Stimulated activated CD8-positive, alpha-beta memory T cell treated with anti-CD3 and anti-CD28 coated beads, Interleukin-7, amount 100 ng/mL, for 24 hours (primary cell): ENCODE data around the gene JAM3.
"Not testable (repeated sequence)": the region's sequence is repeated elsewhere in the genome, so short reads cannot be mapped to it uniquely, and the experiment has no call there.

Experiments used
- DNase-seq: peaks from one replicate; pipeline ENCODE4 v3.0.0-alpha.2; 2020; ENCODE audit warnings: low read depth

JAM3 gene

GRCh38 chr11:134062265-134063123, 6.4 kb upstream of the JAM3 start:
- DNase-seq, result no peak

DNA sequence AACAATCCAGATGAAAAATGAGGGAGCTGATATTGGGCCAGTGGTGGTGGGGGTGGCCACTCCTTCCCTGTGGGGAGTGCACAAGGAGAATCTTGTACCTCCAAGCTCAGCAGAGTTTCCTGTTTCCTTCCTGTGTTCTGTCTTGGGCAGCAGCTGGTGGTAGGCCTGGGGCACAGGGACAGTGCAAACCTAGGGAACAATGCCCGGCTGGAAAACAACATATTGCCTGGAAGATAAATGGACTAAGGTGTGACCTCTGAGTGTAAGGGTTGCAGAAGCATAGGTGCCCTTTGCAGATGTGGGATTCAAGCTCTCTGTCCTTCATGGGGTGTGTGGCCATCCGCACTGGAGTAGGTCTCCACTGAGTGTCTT, 5.8 kb upstream of the JAM3 start:
- no peak for DNase-seq

DNA sequence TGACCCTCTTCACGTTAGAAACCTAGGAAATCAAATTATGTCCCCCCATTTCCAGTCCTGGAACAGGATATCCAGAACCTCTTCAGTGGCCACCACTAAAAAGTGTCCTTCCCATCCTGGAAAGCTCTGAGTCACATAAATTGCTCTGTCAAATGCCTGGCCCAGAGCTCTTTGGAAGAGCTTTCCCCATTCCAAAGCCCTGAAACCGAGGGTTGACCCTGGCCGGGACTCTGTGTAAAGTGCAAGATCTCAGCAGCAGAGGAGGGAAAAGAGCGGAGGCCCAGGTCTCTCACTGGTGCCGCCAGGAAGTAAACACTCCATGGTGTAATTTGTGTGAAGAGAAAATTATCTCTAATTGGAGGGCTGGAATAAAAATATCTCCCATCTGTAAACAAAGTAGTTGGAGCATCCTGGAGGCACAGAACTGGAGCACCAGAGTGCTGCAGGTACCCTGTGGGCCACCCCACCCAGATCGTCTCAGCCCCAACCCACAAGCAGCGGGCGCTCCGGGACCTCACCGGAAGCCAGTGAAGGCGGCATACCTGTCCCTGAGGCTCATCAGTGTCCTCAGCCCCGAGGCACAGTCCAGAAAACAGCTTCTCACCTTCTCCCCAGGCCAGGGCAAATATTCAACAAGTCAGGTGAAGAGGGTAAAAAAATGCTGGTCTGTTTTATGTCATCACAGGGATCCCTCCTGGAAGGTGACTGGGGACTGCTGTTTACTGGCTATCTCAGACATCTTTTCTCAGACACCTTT, 4.7 kb upstream of the JAM3 start:
- DNase-seq, result no peak

DNA sequence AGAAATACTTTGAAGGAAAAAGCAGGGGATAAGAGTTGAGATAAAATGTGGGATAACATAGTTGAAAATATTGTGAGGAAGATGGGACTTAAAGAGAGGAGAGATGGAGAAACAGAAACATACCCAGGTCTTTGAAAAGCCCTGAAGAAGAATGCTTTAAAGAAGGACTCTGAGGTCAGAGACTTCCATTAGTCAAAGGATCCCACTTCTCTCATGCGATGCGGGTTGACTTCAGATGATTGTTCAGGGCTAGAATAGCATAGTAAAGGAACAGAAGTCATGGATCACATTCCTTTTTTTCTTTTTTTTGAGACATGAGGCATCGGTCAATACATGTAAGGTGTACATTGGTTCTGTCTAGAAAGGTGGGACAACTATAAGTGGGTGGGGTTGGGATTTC, 3.5 kb upstream of the JAM3 start:
- no peak for DNase-seq

DNA sequence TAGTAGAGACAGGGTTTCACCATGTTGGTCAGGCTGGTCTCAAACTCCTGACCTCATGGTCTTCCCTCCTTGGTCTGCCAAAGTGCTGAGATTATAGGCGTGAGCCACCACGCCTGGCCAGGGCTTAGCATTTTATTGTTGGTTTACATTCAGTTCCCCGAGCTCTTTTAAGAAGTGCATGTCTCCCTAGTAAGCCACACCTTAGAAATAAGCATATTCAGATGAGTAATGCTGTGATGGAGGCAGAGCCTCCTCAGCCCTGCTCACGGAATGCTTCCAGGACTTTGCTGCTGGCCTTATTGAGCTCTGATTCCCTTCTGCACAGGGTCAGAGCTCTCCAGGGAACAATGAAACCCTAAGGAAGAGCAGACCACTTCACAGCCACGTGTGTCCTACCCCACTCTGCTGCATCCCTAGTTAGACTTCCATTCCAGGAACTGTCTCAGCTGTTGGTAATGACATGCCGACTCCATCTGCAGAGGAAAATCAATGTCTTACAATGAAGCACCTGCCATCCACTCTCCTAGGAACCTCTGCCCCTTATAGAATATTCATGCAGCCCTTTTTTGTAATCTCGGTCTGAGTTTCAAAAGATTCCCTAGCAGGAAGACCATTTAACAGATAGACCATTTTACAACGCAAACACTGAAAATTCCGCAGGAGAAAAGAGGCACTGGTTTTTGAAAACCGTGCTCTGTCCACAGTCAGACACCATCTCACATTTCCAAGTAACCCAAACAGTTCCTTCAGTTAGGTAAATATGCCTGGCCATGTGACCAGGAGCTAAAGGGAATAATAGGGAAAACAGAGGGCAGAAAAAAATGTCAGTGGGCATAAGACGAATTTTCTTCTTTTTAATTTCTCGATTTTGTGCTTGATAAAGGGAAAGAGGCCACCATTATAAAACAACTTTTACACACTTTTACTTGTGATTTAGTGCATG, 1.7 kb upstream of the JAM3 start:
- DNase-seq, result no peak

- DNase-seq, result no peak
These were observed 812 bp downstream of the JAM3 start for GRCh38 chr11:134069426-134070341.

GRCh38 chr11:134070342-134070845, 1.5 kb downstream of the JAM3 start:
- DNase-seq, result no peak

DNA sequence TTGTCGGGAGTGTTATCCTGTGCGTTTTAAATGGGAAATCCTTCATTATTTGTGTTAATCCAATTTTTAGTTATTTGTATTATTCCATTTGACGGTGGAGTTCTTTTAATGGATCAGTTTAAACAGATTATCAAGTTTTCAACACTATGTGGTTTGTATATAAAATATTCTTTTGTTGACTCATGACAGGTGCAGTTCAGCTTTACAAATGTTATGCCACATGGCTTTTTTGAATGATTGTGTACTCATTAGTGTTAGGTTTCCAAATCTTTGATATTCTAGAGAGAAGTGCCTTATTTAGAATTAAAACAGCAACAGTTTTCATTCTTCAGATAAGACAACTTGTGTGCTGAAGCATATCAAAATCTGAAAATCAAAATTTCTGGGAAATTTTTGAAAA, 2.4 kb downstream of the JAM3 start:
- DNase-seq, result no peak

GRCh38 chr11:134071766-134072402, 3.0 kb downstream of the JAM3 start:
- no peak for DNase-seq

GRCh38 chr11:134072844-134073243, 4.0 kb downstream of the JAM3 start:
- DNase-seq, result no peak

- no peak for DNase-seq
These were observed 5.5 kb downstream of the JAM3 start for GRCh38 chr11:134074346-134074745.

DNA sequence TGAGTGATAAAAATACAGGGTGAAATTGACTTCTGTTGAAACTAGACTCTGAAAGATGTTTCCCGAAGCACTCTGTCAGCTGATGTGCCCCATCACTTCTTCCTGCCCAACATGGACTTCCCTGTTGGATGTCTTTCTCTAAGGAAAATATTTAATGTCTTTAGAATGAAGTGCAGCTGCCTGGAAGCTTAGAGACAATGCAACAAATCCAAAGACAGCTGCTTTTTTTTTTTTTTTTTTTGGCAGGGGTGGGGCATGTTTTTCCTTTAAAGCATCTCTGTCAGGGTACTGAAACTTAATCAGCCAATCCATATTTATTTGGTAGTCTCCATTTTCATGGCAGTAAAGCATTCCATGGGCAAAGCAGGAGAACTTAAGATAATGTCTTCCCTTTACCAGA, 5.9 kb downstream of the JAM3 start:
- DNase-seq, result no peak

DNA sequence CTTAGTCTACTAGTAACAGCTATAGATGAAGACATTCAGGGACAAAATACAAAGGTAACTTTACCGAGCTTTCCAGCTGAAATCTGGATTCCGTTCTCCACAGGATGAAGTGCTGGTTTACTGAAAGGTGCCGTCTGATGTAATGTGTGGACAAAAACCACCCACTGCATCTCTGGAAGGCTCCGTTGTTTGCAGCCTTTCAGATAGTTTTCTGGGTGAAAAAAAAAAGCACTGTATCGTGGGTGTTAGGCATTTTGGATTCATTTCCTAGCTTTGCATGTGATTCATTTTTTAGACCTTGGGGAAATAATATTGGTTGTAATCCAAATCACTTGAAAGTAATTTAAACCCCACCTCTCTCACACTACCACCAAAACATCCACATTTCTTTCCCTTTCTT, 10.4 kb downstream of the JAM3 start:
- no peak for DNase-seq

- not testable (repeated sequence) for DNase-seq
These were observed 12.4 kb downstream of the JAM3 start for GRCh38 chr11:134081258-134081657.

GRCh38 chr11:134082990-134083389, 14.1 kb downstream of the JAM3 start:
- DNase-seq, result no peak

DNA sequence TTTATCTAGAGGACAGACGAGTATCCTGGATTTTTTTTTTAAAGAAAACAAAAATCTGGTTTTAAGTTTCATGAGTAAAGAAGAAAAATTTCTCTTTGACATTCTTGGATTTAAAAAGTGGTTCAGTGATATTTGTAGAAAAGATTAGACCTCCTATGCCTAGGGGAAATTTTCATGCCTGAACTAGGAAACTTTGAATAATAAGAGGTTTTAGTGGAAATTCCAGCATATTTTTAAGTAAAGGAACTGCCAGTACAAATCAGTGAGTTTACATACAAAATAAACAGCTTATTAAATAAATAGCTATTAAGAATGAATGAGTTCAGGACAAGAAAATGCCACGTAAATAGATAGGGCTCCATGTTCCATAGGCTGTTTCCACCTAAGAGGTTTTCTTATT, 17.5 kb downstream of the JAM3 start:
- DNase-seq, result no peak

- not testable (repeated sequence) for DNase-seq
These were observed 23.1 kb downstream of the JAM3 start for GRCh38 chr11:134092006-134092405.

- DNase-seq, result no peak
These were observed 28.3 kb downstream of the JAM3 start for GRCh38 chr11:134097166-134097565.

DNA sequence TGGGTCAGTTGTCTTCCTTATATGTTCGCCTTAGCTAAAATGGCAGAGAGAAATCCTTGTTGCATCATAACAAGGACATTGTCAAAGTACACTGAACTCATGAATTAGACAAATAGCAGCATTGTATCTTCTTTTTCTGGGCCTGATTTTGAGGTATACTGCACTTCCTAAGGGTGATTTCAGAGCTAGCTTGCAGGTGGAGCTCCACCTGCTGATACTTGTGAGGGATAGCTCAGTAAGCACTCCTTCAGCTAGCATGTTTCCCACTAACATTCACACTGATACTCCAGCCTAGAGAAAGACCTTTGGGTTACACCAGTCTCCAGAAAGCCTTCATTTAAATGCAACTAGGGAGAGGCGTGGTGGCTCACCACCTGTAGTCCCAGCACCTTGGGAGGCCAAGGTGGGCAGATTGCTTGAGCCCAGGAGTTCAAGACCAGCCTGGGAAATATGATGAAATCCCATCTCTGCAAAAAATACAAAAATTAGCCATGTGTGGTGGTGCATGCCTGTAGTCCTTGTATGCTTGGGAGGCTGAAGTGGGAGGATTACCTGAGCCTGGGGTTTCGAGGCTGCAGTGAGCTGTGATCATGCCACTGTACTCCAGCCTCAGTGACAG, 29.8 kb downstream of the JAM3 start:
- DNase-seq, result no peak

DNA sequence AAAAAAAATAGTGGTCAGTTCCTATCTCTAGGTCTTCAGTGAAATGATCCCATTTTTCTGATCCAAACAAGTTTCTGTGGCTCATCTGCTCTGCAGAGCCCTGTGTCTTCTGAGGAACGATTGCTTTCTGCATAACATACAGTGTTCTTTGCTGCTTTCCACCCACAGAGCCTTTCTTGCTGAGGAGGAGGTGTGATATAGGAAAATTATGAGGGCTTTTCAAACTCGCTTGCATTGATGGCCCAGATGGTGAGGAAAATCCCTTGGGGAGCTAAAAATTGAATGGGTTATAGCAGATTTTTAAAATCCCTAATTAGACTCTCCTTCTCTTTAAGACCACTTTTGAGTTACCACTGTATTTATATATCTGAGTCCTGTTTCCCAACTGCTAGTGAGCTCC, 31.3 kb downstream of the JAM3 start:
- no peak for DNase-seq
